Measurements from ENCODE around the gene UBE2J2. TPM values are rescaled to one million over a fixed set of nuclear protein-coding genes. Genes with fewer than 3 reads are reported as not detected.

UBE2J2 gene
- total and polyA plus RNA-seq, 2 of the 4 experiments (the other 2 are of a cell fraction), result 20.6 to 67.5 TPM

DNA sequence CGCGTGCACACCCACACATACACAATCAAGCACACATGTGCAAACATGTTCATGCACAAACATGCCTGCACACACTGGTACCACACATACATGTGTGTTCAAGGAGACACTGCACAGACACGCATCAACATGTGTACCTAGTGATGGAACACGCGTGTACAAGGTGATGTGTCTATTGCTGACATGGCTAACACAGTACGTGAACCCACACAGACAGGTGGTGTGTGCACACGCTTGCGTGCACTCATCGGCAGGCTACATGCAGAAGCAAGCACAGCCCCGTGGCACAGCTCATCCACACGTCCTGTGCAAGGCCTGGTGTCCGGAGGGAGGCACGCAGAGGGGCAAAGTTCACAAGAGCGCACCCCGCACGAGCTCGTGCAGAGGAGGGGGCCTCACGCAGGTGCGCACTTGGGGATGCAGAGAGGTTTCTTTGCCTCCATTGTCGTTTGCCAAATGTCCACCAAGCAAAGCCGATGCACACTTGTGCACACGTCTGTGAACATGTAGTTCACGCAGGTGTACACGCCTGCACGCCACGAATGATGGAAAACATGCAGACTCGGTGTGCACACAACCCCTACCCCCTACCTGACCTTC lies 33.1 kb upstream of the UBE2J2 start:
- Histone ChIP-seq H2AK5ac (ENCODE audit: low read depth, low read length) (peak overlapping the region; percentile 91), H3K4me1 (ENCODE audit: control insufficient read depth, insufficient read depth, low read length) (peaks cover 31% of the 10 kb centered on the region), H3K9ac (ENCODE audit: low read depth, low read length) (peak overlapping the region; percentile 91), H3K56ac (ENCODE audit: extremely low read depth, insufficient read depth, low read length) (peak overlapping the region; percentile 38; the same call in 1 of the 2 replicates), H4K5ac (ENCODE audit: low read depth, low read length) (no peak overlapping the region), H4K91ac (ENCODE audit: insufficient read depth, low read depth, low read length) (peak overlapping the region; percentile 76), H3K79me1 (ENCODE audit: low read depth in 1 of 2, low read length in 2 of 2) (peaks cover 6 to 62% of the 10 kb centered on the region in 2 experiments; a peak in 3 of 4 replicates), H3K9me1 (ENCODE audit: insufficient read depth, low read length) (peaks cover 3% of the 10 kb centered on the region), H4K8ac (ENCODE audit: low read depth in 2 of 2, low read length in 2 of 2) (peak overlapping the region in 1 of 2 experiments; percentile 5; a peak in 1 of 4 replicates), H3K27ac (ENCODE audit: insufficient read depth, low read length) (peak overlapping the region; percentile 89), H2BK120ac (ENCODE audit: low read depth, low read length) (no peak overlapping the region), H3K18ac (ENCODE audit: low read depth, low read length) (0 out of 2 replicates have a peak overlapping the region, but pooled peaks have one; percentile 25), H2AFZ (replicated peaks; ENCODE audit: low read length, poor library complexity) (peak overlapping the region; percentile 97), H3K4ac (ENCODE audit: low read depth, low read length) (peak overlapping the region; percentile 90), H3K9me3 (ENCODE audit: control insufficient read depth, insufficient read depth, low read length) (no peaks in the 10 kb centered on the region), H3K14ac (replicated peaks; ENCODE audit: low read depth, low read length) (peak overlapping the region; percentile 61), H3K4me3 (ENCODE audit: insufficient read depth, low read depth, low read length) (peak overlapping the region; percentile 93), H3K23ac (ENCODE audit: low read depth, low read length) (peak overlapping the region; percentile 94), H3K27me3 (ENCODE audit: control insufficient read depth, insufficient read depth, low read length) (no peaks in the 10 kb centered on the region), H2BK15ac (ENCODE audit: low read depth, low read length) (no peak overlapping the region), H2BK20ac (ENCODE audit: low read depth, low read length) (no peak overlapping the region), H3K36me3 (ENCODE audit: control insufficient read depth, insufficient read depth, low read length) (peaks cover 19% of the 10 kb centered on the region), H2AK9ac (replicated peaks; ENCODE audit: low read depth, low read length, poor library complexity) (peak overlapping the region; percentile 97), H4K20me1 (ENCODE audit: insufficient read depth, low read length) (peaks cover 45% of the 10 kb centered on the region), H2BK5ac (ENCODE audit: low read depth, low read length, poor library complexity, severe bottlenecking) (peak overlapping the region; percentile 79), H3K4me2 (ENCODE audit: low read depth, low read length) (peak overlapping the region; percentile 100)
- in situ Hi-C loops (cut with MboI; ENCODE audit: low sequenced_read_pairs), result no loop called here
- ChIA-PET POLR2A (ENCODE audit: unreplicated experiment) (no interaction called here), CTCF (no interaction called here)
- BruUV-seq (replicated peaks), result no TSS peak
- WGBS, 2 experiments (ENCODE audit: extremely low coverage in 2 of 2, insufficient read length in 1 of 2), result 39% methylated on average over 24 of the region's 27 CpGs; no CpG with 5 or more reads in 1 of the 2 experiments
- dilution Hi-C loops (cut with HindIII; ENCODE audit: low sequenced_read_pairs, unreplicated experiment), result no loop called here
- ATAC-seq (ENCODE audit: low read depth) (no peak), DNase-seq (no peak)
- intact Hi-C loops (cut with micrococcal nuclease), result loop anchor here (5.0 kb wide), 2 partner anchors 51 to 184 kb away; partner anchors contain the start of gene MXRA8
- no peak for TF ChIP-seq FOS (IDR thresholded peaks at IDR 0.05; ENCODE audit: low read depth, low read length)
- TF ChIP-seq MXI1 (IDR thresholded peaks at IDR 0.05; ENCODE audit: borderline replicate concordance, low read depth, low read length), result no peak
- no peak for TF ChIP-seq BHLHE40 (IDR thresholded peaks at IDR 0.05; ENCODE audit: low read depth, low read length)
- no peak for TF ChIP-seq SMC3 (IDR thresholded peaks at IDR 0.05; ENCODE audit: low read depth, low read length)
- TF ChIP-seq ELK1 (IDR thresholded peaks at IDR 0.05; ENCODE audit: borderline replicate concordance, low read depth, low read length), result no peak
- no peak for TF ChIP-seq CHD1 (IDR thresholded peaks at IDR 0.05; ENCODE audit: low read depth, low read length)
- no peak for TF ChIP-seq MAZ (IDR thresholded peaks at IDR 0.05; ENCODE audit: borderline replicate concordance, low read depth, low read length)
- no peak for TF ChIP-seq CTCF (conservative IDR thresholded peaks at IDR 0.05; ENCODE audit: low read depth, low read length)
- TF ChIP-seq RAD21 (IDR thresholded peaks at IDR 0.05; ENCODE audit: low read length), result no peak
- TF ChIP-seq RFX5 (IDR thresholded peaks at IDR 0.05; ENCODE audit: low read depth, low read length), result no peak
- TF ChIP-seq POLR2A (IDR thresholded peaks at IDR 0.05; ENCODE audit: low read depth, low read length), result no peak
- no peak for TF ChIP-seq NFE2L2 (IDR thresholded peaks at IDR 0.05; ENCODE audit: low read depth, low read length)
- TF ChIP-seq MAFK (IDR thresholded peaks at IDR 0.05; ENCODE audit: low read depth, low read length), result no peak
- no peak for TF ChIP-seq USF2 (IDR thresholded peaks at IDR 0.05; ENCODE audit: low read depth, low read length)
- no peak for TF ChIP-seq RCOR1 (IDR thresholded peaks at IDR 0.05; ENCODE audit: insufficient replicate concordance, low read length)
- TF ChIP-seq CEBPB (IDR thresholded peaks at IDR 0.05; ENCODE audit: low read depth, low read length), result no peak

Measured in IMR-90 (cell line).